GM18951 (cell line): ENCODE measurements around the gene EXOSC10.
"Not testable (repeated sequence)": the region's sequence is repeated elsewhere in the genome, so short reads cannot be mapped to it uniquely, and the experiment has no call there.

Experiments used
- POLR2A ChIP-seq: IDR thresholded peaks from 4 replicates; pipeline ENCODE4 v1.6.1; 2011; ENCODE audit warnings: mild to moderate bottlenecking; ENCODE audit not compliant: insufficient read length, insufficient read depth; ENCODE audit errors: extremely low read depth
- in situ Hi-C: fragments of 300-500 bp; cut with MboI; formaldehyde crosslinking; loops from one replicate; pipeline ENCODE4 v1.12.0; 2022; ENCODE audit warnings: low sequenced_read_pairs, mixed read lengths, inconsistent platforms; ENCODE audit not compliant: unreplicated experiment

The EXOSC10 gene

GRCh38 chr1:11098931-11099309, 749 bp downstream of the EXOSC10 start:
- TF ChIP-seq POLR2A = no peak
- in situ Hi-C loops = no loop called here

- in situ Hi-C loops = not testable (repeated sequence)
Measured at GRCh38 chr1:11083784-11084183, 15.9 kb downstream of the EXOSC10 start.

GRCh38 chr1:11080931-11081330, 18.7 kb downstream of the EXOSC10 start:
- in situ Hi-C loops = no loop called here
- no peak for TF ChIP-seq POLR2A

- in situ Hi-C loops = no loop called here
Measured at GRCh38 chr1:11078631-11079030, 21.0 kb downstream of the EXOSC10 start.

GRCh38 chr1:11073398-11073797, 26.3 kb downstream of the EXOSC10 start:
- in situ Hi-C loops = not testable (repeated sequence)

More at GRCh38 chr1:11078631-11079030, 21.0 kb downstream of the EXOSC10 start:
- TF ChIP-seq POLR2A = no peak

GRCh38 chr1:11072216-11072917, 27.3 kb downstream of the EXOSC10 start:
- no peak for TF ChIP-seq POLR2A
- in situ Hi-C loops = no loop called here

GRCh38 chr1:11071463-11072215, 28.0 kb downstream of the EXOSC10 start:
- TF ChIP-seq POLR2A = no peak
- in situ Hi-C loops = no loop called here

- TF ChIP-seq POLR2A = no peak
- in situ Hi-C loops = no loop called here
Measured at GRCh38 chr1:11070876-11071275, 28.8 kb downstream of the EXOSC10 start.

GRCh38 chr1:11068600-11069473, 30.8 kb downstream of the EXOSC10 start:
- no peak for TF ChIP-seq POLR2A
- in situ Hi-C loops = no loop called here

GRCh38 chr1:11067716-11068599, 31.7 kb downstream of the EXOSC10 start:
- in situ Hi-C loops = no loop called here
- no peak for TF ChIP-seq POLR2A

- no peak for TF ChIP-seq POLR2A
- in situ Hi-C loops = no loop called here
Measured at GRCh38 chr1:11065796-11066195, 33.9 kb downstream of the EXOSC10 start.

GRCh38 chr1:11064942-11065341, 34.7 kb downstream of the EXOSC10 start:
- TF ChIP-seq POLR2A = no peak
- in situ Hi-C loops = no loop called here

- in situ Hi-C loops = not testable (repeated sequence)
Measured at GRCh38 chr1:11063937-11064537, 35.6 kb downstream of the EXOSC10 start.
